ENCODE data around the gene RNU2-63P. TPM values are rescaled to one million over a fixed set of nuclear protein-coding genes. Genes with fewer than 3 reads are reported as not detected.

RNU2-63P gene
- total RNA-seq (2022; extraction: Qiagen RNA extraction), result not detected in 5 replicates

DNA sequence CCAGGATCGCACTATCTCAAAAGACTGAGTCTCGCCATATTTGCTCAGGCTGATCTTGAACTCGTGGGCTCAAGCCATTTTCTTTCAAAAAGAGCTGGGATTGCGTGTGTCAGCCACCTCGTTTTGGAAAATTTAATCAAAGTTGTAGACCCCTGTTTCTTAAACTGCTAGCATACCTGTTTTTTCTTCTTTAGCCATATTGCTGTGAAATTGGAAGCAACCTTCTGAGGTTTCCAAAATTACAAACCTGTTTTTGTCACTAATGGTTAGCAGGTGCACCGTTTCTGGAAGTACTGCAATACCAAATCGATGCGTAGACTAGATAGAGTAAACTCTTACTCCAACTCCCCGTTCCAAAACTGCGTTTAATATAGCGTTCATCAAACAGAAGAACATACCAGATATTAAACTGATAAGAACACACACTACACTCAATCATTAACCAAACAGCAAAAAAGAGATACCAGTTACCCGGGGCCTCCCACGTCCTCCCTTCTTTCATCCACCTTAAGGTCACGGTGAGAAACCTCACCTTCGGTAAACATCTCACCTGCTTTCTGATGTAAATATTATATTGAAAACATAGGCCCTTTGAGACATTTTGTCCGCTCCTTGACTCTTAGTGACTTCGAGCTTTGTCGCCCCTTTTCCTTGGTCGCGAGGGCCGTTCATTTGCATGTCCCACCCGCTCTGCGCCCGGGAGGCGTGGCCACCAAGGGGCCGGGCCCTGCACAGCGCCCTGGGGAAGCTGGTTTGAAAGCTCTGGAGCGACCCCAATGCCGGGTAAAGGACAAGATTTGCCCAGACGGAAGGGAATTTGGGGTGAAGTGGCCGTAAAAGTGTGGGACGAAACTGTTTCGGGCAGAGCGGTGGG, at the start of gene RNU2-63P:
Gene RNU2-63P (minus strand): TSS at position 462 of the 874 bp plus-strand sequence.

DNA sequence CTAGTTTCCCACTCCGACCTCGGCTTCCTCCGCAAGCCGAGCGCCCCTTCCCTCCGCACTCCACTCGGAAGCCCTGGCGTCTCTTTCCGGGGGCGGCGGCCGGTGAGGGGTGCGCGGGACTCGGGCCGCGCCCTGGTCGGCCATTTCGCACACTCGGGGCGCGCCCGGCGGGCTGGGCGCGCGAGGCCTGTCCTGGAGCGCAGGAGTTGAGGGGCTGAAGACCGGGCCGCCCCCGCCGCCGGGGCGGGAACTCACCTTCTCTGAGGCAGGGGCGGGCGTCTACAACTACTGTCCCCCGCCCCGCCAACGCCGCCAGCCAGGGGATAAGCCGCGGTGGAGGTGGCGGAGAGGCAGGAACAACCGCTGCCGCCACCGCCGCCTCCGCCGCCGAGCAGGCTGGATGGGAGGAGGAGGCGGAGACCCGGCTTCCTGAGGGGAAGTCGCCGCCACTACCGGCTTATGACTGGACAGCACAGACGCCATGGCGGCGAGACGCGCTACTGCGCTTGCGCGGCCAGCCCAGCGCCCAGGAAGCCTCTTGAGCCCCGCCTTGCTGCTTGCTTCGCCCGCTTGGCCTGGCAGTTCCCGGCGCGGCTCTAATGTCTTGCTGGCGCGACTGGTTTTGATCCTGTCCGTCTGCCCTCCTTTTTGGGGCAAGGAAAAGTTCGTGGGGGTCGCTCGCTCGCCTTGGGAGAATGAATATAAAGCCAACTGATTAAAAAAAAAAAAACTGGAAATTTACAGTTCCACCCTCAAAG, 39.2 kb upstream of the RNU2-63P start, which contains the start of gene KRCC1:
Gene KRCC1 (minus strand): TSS at position 413 of the 758 bp plus-strand sequence. CDS start 27,220 bp downstream, outside the sequence.

Other genes starting within 250 kb of the RNU2-63P start
- 0.18 to 0.68 TPM (median 0.38 TPM) in 5 replicates for gene RGPD2, start 190.8 kb downstream of the RNU2-63P start, total RNA-seq (2022; extraction: Qiagen RNA extraction)
- gene KRCC1, start 39.2 kb upstream of the RNU2-63P start, total RNA-seq (2022; extraction: Qiagen RNA extraction), result 9.2 to 15.0 TPM (median 11.9 TPM) in 5 replicates
- not detected in 5 replicates for gene SMYD1, start 51.3 kb upstream of the RNU2-63P start, total RNA-seq (2022; extraction: Qiagen RNA extraction)
- gene FABP1, start 111.5 kb upstream of the RNU2-63P start, total RNA-seq (2022; extraction: Qiagen RNA extraction), result 0.24 TPM in 1 of 5 replicates, not detected in the others
- gene THNSL2, start 153.8 kb upstream of the RNU2-63P start, total RNA-seq (2022; extraction: Qiagen RNA extraction), result 0.02 TPM in 1 of 5 replicates, not detected in the others